NCI-H2029 treated with DMSO at 0.1 percent for 48 hours (cell line): ENCODE data around the gene CRAMP1.
"Not testable (repeated sequence)": the region's sequence is repeated elsewhere in the genome, so short reads cannot be mapped to it uniquely, and the experiment has no call there.

ENCODE experiments used
- DNase-seq: peaks from one replicate; lab custom pipeline; 2025; lab: John Stamatoyannopoulos, UW

Gene CRAMP1, protein sequence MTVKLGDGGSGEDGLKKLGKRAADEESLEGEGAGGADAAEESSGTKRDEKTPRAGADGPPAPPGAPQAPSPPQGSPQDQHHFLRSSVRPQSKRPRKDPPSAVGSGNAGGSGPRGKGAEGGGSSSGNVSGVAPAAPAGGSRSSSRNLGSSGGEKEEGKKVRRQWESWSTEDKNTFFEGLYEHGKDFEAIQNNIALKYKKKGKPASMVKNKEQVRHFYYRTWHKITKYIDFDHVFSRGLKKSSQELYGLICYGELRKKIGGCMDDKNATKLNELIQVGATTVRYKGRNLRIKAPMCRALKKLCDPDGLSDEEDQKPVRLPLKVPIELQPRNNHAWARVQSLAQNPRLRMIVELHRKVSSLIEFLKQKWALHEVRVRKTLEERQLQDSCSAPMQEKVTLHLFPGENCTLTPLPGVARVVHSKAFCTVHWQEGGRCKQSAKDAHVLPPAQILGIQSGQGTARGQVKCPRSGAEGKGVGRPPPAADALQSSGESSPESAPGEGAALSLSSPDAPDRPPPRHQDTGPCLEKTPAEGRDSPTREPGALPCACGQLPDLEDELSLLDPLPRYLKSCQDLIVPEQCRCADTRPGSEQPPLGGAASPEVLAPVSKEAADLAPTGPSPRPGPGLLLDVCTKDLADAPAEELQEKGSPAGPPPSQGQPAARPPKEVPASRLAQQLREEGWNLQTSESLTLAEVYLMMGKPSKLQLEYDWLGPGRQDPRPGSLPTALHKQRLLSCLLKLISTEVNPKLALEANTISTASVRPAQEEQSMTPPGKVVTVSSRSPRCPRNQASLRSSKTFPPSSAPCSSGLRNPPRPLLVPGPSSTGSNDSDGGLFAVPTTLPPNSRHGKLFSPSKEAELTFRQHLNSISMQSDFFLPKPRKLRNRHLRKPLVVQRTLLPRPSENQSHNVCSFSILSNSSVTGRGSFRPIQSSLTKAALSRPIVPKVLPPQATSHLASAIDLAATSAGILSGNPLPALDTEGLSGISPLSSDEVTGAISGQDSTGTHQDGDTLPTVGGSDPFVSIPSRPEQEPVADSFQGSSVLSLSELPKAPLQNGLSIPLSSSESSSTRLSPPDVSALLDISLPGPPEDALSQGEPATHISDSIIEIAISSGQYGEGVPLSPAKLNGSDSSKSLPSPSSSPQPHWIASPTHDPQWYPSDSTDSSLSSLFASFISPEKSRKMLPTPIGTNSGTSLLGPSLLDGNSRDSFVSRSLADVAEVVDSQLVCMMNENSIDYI (N-terminal part only)

GRCh38 chr16:1612320-1613111 is at the start of gene CRAMP1:
Gene CRAMP1 (plus strand): TSS chr16:1612360. CDS start chr16:1614640, 2,280 bp downstream.
- DNase-seq: no peak

DNA sequence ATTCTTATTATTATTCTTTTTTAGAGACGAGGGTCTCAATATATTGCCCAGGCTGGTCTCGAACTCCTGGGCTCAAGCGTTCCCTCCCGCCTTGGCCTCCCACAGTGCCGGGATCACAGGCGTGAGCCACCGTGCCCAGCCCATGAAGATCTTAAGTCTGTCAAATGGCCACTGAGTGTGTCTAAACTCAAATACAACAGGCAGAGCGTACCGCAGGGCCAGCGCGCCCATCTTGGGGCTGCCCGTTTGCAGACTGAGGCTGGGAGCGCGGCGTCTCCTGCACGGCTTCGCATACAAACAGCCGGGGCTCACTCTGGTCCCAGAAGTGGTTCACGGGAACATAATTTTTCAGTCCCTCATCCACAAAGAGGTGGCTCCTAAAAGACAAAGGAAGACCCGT is 48.4 kb upstream of the CRAMP1 start:
- DNase-seq: no peak

DNA sequence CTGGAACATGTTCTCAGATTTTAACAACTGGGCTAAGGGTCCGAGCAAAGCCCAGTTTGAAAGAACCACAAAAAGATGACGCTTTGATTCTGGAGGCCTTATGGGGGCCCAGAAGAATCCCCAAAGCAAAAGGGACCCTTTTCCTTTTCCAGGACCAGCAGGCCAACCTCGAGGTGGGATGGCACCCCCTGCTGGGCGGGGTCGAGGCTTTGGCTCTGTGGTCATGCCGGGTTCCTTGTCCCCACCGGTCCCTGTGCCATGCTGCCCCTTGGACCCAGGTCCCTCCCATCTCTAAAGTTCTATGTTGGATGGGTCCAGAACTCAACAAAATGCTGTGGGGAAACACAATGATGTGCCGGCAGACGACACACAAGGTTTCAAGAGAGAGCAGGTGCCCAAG is 47.8 kb upstream of the CRAMP1 start:
- no peak for DNase-seq

DNA sequence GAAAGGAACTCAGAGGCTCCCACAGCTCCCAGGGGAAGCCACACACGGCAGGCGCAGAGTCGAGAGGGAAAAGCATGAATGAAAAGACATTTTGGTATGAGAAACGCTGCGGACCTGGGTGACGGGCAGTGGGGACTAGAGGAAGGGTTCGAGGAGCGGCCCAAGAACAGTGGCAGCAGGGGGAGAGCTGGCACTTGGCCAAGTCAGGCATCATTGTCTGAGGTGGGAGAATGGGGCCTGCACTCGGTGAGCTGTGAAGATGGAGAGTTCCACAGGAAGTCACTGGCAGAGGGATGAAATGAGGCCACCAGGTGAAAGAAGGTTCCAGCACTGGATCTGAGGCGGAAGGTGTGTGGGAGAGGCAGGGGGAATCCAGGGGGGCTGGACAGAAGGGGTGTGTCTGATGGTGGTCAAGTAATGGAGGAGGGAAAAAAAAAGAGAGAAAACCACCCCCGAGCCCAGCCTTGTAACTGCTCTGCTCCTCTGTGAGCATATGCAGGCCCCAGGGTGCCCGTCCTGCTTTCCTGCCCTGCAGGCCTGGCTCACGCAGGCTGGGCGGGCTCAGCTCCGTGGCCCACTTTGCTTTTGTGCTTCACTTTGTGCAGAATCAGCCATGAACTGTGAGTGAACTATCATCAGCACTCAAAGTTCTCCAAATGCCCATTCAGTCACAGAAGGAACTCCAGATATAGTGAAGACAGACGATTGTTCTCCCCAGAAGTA is 46.9 kb upstream of the CRAMP1 start:
- no peak for DNase-seq

GRCh38 chr16:1567988-1568387 is 44.2 kb upstream of the CRAMP1 start:
- no peak for DNase-seq

GRCh38 chr16:1571012-1571671 is 41.0 kb upstream of the CRAMP1 start:
- DNase-seq: no peak

DNA sequence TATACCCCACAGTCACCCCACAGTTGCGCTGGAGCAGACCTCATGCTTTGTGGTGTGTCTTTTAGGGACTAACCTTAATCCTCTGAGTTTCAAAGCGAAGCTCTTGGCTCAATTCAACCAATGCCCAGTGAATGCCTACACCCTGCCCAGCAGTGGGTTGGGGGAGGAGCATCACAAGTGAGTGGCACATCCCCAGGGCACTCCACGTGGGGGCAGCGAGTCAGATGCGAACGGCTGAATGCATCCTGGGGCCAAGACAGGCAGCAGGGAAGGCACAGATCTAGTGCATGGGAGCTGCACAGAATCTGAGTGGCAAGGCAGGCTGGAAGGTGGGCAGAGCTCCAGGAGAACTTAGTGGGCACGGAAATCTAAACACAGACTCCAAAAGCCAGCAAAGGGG is 39.5 kb upstream of the CRAMP1 start:
- no peak for DNase-seq

DNA sequence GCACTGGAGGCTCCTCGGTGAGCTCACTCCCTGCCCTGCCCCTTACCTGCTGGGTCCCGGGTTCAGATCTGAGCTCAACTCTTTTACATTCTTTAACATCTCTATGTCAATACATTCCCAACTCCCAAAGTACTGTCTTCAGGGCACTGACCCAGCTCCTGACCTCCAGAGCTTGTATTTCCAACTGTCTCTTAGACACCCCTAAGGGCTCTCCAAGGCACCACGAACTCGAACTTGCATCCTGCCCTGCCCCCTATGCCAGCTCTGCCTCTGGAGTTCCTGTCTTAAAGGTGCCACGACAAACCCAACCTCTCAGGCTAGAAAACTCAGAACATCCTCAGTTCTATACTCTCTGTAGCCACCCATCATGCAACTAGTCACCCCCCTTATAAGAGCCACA is 38.9 kb upstream of the CRAMP1 start:
- no peak for DNase-seq

GRCh38 chr16:1575578-1575977 is 36.6 kb upstream of the CRAMP1 start:
- DNase-seq: no peak

DNA sequence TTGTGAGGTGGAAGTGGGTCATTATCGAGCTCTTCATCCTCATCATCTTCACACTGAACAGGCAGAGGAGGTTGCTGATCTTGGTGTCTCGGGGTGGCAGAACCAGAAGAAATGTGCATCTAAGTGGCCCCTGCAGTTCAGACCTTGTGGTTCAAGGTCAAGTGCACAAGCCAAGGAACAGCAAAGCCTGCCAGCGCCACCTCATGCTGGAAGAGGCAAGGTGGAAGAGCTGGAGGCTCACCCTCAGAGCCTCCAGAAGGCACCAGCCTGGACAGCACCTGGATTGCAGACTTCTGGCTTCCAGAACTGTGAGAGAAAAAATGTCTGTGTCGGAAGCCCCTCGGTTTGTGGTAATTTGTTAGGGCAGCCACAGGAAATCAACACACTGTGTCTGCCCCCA is 32.9 kb upstream of the CRAMP1 start:
- DNase-seq: no peak

DNA sequence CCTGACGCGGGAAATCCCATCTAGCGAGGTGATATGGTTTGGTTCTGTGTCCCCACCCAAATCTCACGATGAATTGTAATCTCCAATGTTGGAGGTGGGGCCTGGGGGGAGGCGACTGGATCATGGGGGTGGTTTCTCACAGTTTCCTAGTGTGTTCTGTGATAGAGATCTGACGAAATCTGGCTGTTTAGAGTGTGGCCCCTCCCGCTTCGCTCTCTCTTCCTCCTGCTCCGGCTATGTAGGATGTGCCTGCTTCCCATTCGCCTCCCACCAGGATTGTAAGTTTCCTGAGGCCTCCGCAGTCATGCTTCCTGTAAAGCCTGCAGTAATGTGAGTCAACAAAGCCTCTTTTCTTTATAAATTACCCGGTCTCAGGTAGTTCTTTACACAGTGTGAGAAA is 31.9 kb upstream of the CRAMP1 start:
- no peak for DNase-seq

- DNase-seq: no peak
These were observed 31.2 kb upstream of the CRAMP1 start for GRCh38 chr16:1580956-1581355.

- DNase-seq: no peak
These were observed 30.4 kb upstream of the CRAMP1 start for GRCh38 chr16:1581804-1582203.

- DNase-seq: no peak
These were observed 29.0 kb upstream of the CRAMP1 start for GRCh38 chr16:1583180-1583579.

DNA sequence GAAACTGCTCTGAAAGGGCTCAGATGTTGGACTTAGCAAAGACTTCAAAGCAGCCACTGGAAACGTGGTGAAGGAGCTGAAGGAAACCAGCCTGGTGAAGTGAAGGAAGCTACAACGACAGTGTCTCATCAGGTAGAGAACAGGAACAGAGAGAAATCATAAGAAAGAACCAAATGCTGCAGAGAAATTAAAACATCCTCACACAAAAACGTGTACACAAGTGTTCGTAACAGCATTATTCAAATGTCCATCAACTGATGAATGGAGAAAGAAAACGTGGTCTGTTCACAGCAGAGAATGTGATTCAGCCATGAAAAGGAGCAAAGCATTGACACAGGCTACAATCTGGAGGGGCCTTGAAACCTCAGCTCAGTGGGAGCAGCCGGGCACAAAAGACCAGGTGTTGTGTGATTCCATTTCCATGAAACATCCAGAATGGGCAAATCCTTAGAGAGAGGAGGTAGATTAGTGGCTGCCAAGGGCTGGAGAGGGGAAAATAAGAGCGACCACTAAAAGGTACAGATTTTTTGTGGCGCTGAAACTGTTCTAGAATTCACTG is 27.2 kb upstream of the CRAMP1 start:
- DNase-seq: no peak

DNA sequence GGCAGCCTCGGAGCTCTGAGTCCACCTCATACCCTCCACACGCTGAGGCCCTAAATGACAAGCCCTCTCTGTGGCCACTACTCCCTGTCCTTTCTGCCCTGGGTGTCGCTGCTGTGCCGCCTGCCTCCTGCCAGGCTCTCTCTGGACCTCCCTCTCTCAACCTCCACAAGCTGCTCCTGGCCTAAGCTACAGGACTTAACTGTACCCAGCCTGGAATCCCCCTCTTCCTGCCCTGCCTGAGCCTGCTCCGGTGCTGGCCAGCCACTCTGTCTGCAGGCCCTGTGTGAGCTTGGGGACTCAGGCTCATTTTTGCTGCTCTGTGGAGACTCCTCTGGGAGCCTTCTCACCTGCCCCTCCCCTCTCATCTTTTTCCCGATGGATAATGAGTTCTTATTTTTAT is 21.8 kb upstream of the CRAMP1 start:
- DNase-seq: no peak

DNA sequence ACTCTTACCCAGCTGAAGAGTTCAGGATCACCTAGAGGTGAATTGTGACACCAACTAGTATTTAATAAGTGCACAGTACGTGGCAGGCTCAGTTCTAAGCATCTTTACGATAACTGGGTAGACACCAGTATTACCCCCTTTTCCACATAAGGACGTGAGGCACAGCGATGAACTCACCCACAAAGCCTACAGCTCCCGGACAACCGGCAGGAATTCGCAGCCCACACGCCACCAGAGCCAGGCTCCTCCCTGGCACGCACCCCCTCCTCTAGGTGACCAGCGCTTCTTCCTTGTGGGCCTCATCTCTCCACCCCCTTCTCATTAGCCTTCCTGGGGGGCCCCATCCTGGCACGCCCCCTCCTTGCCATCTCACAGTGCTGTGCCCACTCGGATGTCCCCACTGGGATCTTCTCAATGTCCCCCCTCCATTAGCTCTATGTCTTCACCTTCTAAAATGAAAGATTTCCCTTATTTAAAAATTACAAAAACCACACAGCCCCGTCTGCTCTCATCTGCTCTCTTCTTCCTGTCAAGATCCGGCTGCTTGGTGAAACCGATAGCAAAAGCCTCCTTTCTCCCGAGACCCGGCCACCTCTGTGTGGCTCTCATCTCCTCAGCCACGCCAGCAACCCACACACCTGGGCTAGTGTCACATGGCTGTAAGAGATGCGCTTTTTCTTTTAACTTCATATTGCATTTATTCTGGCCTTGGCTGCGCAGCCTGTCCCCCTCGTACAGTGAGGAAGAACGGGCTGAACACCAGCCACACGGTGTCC is 21.0 kb upstream of the CRAMP1 start:
- DNase-seq: no peak

DNA sequence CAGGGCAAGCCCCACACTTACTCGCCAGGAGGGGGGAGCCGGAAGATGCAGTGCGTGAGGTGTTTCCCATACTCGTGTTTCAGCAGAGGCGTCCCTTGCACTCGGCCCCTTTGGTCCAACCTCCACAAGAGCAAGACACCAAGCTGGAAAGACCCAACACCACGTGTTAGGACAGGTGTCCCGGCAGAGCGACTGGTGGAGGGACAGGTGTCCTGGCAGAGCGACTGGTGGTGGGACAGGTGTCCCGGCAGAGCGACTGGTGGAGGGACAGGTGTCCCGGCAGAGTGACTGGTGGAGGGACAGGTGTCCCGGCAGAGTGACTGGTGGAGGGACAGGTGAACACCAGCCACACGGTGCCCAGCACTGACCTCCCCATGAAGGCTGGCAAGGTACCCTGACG is 19.7 kb upstream of the CRAMP1 start:
- DNase-seq: no peak

DNA sequence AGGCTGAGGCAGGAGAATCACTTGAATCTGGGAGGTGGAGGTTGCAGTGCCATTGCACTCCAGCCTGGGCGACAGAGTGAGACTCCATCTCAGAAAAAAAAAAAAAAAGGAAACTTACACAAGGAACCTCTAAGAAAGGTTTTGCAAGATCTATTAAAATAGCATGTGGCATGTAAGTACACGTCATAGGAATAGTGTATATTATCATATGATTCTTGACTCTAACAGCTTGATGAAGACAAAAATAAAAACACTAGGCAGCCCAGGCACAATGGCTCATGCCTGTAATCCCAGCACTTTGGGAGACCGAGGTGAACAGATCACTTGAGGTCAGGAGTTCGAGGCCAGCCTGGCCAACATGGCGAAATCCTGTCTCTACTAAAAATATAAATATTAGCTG is 16.6 kb upstream of the CRAMP1 start:
- DNase-seq: not testable (repeated sequence)
